ENCODE measurements around the gene GCNA.

DNA sequence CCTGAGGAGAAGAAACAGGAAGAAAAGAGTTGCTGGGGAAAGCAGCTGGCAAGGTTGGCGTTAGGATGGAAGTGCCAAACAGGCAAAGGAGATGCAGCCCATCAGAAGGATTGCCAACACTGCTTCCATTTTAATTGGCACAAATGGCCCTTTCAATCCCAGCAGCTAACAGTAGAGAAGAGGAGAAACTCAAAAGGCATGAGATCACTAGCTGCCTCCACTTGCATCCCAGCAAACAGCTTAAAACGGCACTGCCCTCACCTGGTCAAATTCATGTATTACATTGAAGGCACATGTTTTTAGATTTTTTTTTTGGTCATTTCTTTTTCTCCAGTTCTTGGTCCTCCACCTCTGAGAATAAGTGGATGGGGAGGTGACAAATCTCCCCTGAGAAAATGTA is 74.2 kb downstream of the GCNA start:
- TF ChIP-seq POLR2A (IDR thresholded peaks at IDR 0.05; ENCODE audit: low read depth, low read length) (no peak), TAF1 (IDR thresholded peaks at IDR 0.05; ENCODE audit: borderline replicate concordance, low read depth, low read length) (no peak), POLR2AphosphoS5 (IDR thresholded peaks at IDR 0.05; ENCODE audit: low read depth, low read length) (no peak)

Measured in GM12892 (cell line).